H9 (cell line): ENCODE data around the gene ITGBL1. TPM values are rescaled to one million over a fixed set of nuclear protein-coding genes. Genes with fewer than 3 reads are reported as not detected.

Experiments used
- DNase-seq: peaks from one replicate; pipeline ENCODE4 v3.0.0-alpha.2; 2017
- H2AFZ ChIP-seq: one replicate; pipeline ENCODE4 v1.6.1; 2013; ENCODE audit warnings: mild to moderate bottlenecking, low read length, control low read depth, moderate library complexity
- H2AK5ac ChIP-seq: 2 replicates; pipeline ENCODE4 v1.6.1; 2013; ENCODE audit warnings: low read length, control low read depth, mixed read lengths; ENCODE audit not compliant: insufficient read length
- H2BK120ac ChIP-seq: one replicate; pipeline ENCODE4 v1.6.1; 2013; ENCODE audit warnings: low read depth, mild to moderate bottlenecking, low read length, control low read depth, inconsistent platforms; ENCODE audit not compliant: poor library complexity, severe bottlenecking
- H2BK12ac ChIP-seq: 2 replicates; pipeline ENCODE4 v1.6.1; 2013; ENCODE audit warnings: low read length, control low read depth, mixed read lengths, low read depth; ENCODE audit not compliant: insufficient read length
- H2BK15ac ChIP-seq: 2 replicates; pipeline ENCODE4 v1.6.1; 2013; ENCODE audit warnings: low read depth, low read length, control low read depth
- H2BK20ac ChIP-seq: one replicate; pipeline ENCODE4 v1.6.1; 2013; ENCODE audit warnings: low read depth, mild to moderate bottlenecking, low read length, control low read depth, inconsistent platforms; ENCODE audit not compliant: poor library complexity, severe bottlenecking
- H2BK5ac ChIP-seq: 2 replicates; pipeline ENCODE4 v1.6.1; 2013; ENCODE audit warnings: low read length, control low read depth, mixed read lengths; ENCODE audit not compliant: insufficient read length
- H3K14ac ChIP-seq: 2 replicates; pipeline ENCODE4 v1.6.1; 2013; ENCODE audit warnings: low read length, control low read depth; ENCODE audit not compliant: insufficient read depth
- H3K18ac ChIP-seq: 2 replicates; pipeline ENCODE4 v1.6.1; 2013; ENCODE audit warnings: low read depth, mild to moderate bottlenecking, mixed read lengths, low read length, control low read depth; ENCODE audit not compliant: insufficient read length
- H3K23ac ChIP-seq: 2 replicates; pipeline ENCODE4 v1.6.1; 2013; ENCODE audit warnings: low read length, control low read depth, mixed read lengths, low read depth; ENCODE audit not compliant: insufficient read length
- H3K23me2 ChIP-seq: 2 replicates; pipeline ENCODE4 v1.6.1; 2013; ENCODE audit warnings: low read depth, mild to moderate bottlenecking, mixed read lengths, low read length, control low read depth; ENCODE audit not compliant: insufficient read length, poor library complexity, severe bottlenecking
- H3K27ac ChIP-seq: 2 replicates; pipeline ENCODE4 v1.5.1; 2013; ENCODE audit warnings: low read length, control low read depth, mixed read lengths, low read depth; ENCODE audit not compliant: insufficient read length
- H3K27me3 ChIP-seq: 2 replicates; pipeline ENCODE4 v1.6.1; 2013; ENCODE audit warnings: low read length, control low read depth, inconsistent platforms; ENCODE audit not compliant: insufficient read depth
- H3K4ac ChIP-seq: 2 replicates; pipeline ENCODE4 v1.6.1; 2013; ENCODE audit warnings: low read depth, mild to moderate bottlenecking, control low read depth, inconsistent platforms, low read length, moderate library complexity
- H3K4me1 ChIP-seq: 2 replicates; pipeline ENCODE4 v1.6.1; 2013; ENCODE audit warnings: low read length, control low read depth, inconsistent platforms; ENCODE audit not compliant: insufficient read depth
- H3K4me2 ChIP-seq: 2 replicates; pipeline ENCODE4 v1.6.1; 2013; ENCODE audit warnings: low read length, control low read depth, mixed read lengths; ENCODE audit not compliant: insufficient read length, insufficient read depth
- H3K56ac ChIP-seq: 2 replicates; pipeline ENCODE4 v1.6.1; 2013; ENCODE audit warnings: low read depth, mild to moderate bottlenecking, mixed read lengths, low read length, control low read depth; ENCODE audit not compliant: insufficient read length
- H3K79me1 ChIP-seq: 2 replicates; pipeline ENCODE4 v1.6.1; 2013; ENCODE audit warnings: low read depth, mild to moderate bottlenecking, moderate library complexity, low read length, control low read depth, inconsistent platforms; ENCODE audit not compliant: insufficient read depth, poor library complexity, severe bottlenecking
- H3K79me2 ChIP-seq: 2 replicates; pipeline ENCODE4 v1.6.1; 2013; ENCODE audit warnings: low read length, control low read depth, inconsistent platforms; ENCODE audit not compliant: insufficient read depth
- H3K9ac ChIP-seq: 2 replicates; pipeline ENCODE4 v1.6.1; 2013; ENCODE audit warnings: low read length, control low read depth, mixed read lengths; ENCODE audit not compliant: insufficient read length; ENCODE audit errors: extremely low read depth
- H3K9me3 ChIP-seq: one replicate; pipeline ENCODE4 v1.6.1; 2013; ENCODE audit warnings: low read depth, low read length, inconsistent platforms; ENCODE audit not compliant: control insufficient read depth
- H3T11ph ChIP-seq: one replicate; pipeline ENCODE4 v1.6.1; 2013; ENCODE audit warnings: mild to moderate bottlenecking, low read length, control low read depth, inconsistent platforms
- H4K20me1 ChIP-seq: one replicate; pipeline ENCODE4 v1.6.1; 2013; ENCODE audit not compliant: control insufficient read depth, insufficient read length, insufficient read depth
- H4K5ac ChIP-seq: 2 replicates; pipeline ENCODE4 v1.6.1; 2013; ENCODE audit warnings: low read depth, mild to moderate bottlenecking, mixed read lengths, low read length, control low read depth; ENCODE audit not compliant: insufficient read length
- H4K8ac ChIP-seq: replicated peaks from 2 replicates; pipeline ENCODE4 v1.6.1; 2013; ENCODE audit warnings: low read length, control low read depth, mixed read lengths, low read depth; ENCODE audit not compliant: insufficient read length
- H4K91ac ChIP-seq: 2 replicates; pipeline ENCODE4 v1.6.1; 2013; ENCODE audit warnings: low read depth, mild to moderate bottlenecking, moderate library complexity, mixed read lengths, low read length, control low read depth; ENCODE audit not compliant: insufficient read length
- H3K27ac Mint-ChIP-seq, 3 experiments: 2 replicates in 2 of 3; 3 replicates in 1 of 3; pipeline ENCODE4 v1.8.0; 2020 to 2021; ENCODE audit warnings: mixed read lengths in 3 of 3, mild to moderate bottlenecking in 1 of 3, moderate library complexity in 1 of 3
- H3K27me3 Mint-ChIP-seq: 2 replicates; pipeline ENCODE4 v1.8.0; 2021; ENCODE audit warnings: low read depth, mild to moderate bottlenecking, moderate library complexity, mixed read lengths
- H3K36me3 Mint-ChIP-seq, 3 experiments: 2 replicates in 2 of 3; 3 replicates in 1 of 3; pipeline ENCODE4 v1.8.0; 2020 to 2021; ENCODE audit warnings: low read depth in 3 of 3, mixed read lengths in 3 of 3; ENCODE audit not compliant: insufficient read depth in 1 of 3
- H3K4me1 Mint-ChIP-seq, 2 experiments: 2 replicates each; pipeline ENCODE4 v1.8.0; 2020; ENCODE audit warnings: mixed read lengths in 2 of 2
- H3K4me3 Mint-ChIP-seq, 2 experiments: 2 replicates in 1 of 2; 3 replicates in 1 of 2; pipeline ENCODE4 v1.8.0; 2020 to 2021; ENCODE audit warnings: mild to moderate bottlenecking in 2 of 2, mixed read lengths in 2 of 2, moderate library complexity in 1 of 2
- H3K9me3 Mint-ChIP-seq, 2 experiments: 2 replicates in 1 of 2; 3 replicates in 1 of 2; pipeline ENCODE4 v1.8.0; 2020; ENCODE audit warnings: mild to moderate bottlenecking in 2 of 2, mixed read lengths in 2 of 2, moderate library complexity in 1 of 2
- CTCF ChIP-seq: fragments of 200-600 bp; sonication (generic); conservative IDR thresholded peaks from 3 replicates; pipeline ENCODE4 v1.8.0; 2021; ENCODE audit warnings: antibody characterized with exemption, mild to moderate bottlenecking
- total RNA-seq: library from RNA; stranded (reverse); gene quantifications from 2 replicates; pipeline ENCODE4 v1.2.1, GENCODE V29; 2021

ITGBL1 gene
- total RNA-seq, 1 experiment from 2014 or later, result not detected

- Histone ChIP-seq H3K9ac (no peak overlapping the region), H3K4ac (no peak overlapping the region), H4K5ac (no peak overlapping the region), H3T11ph (no peak overlapping the region), H3K23me2 (no peaks in the 10 kb centered on the region), H3K4me1 (no peaks in the 10 kb centered on the region), H3K79me1 (no peaks in the 10 kb centered on the region), H3K23ac (no peak overlapping the region), H3K27ac (no peak overlapping the region), H2BK20ac (no peak overlapping the region), H4K91ac (no peak overlapping the region), H2AK5ac (no peak overlapping the region), H2AFZ (no peak overlapping the region), H3K4me2 (no peak overlapping the region), H2BK5ac (no peak overlapping the region), H3K27me3 (no peaks in the 10 kb centered on the region), H2BK12ac (no peak overlapping the region), H3K56ac (no peak overlapping the region), H2BK120ac (no peak overlapping the region), H3K14ac (no peak overlapping the region), H3K18ac (no peak overlapping the region), H4K8ac (no peak overlapping the region), H3K9me3 (no peaks in the 10 kb centered on the region), H2BK15ac (no peak overlapping the region), H3K79me2 (no peaks in the 10 kb centered on the region), H4K20me1 (no peaks in the 10 kb centered on the region)
- TF ChIP-seq CTCF, result no peak
- no peak for DNase-seq
- no peak overlapping the region for H3K27ac Mint-ChIP-seq
- no peaks in the 10 kb centered on the region for H3K27me3 Mint-ChIP-seq
- peaks cover 3 to 4% of the 10 kb centered on the region in 2 experiments; a peak in 3 of 4 replicates for H3K4me1 Mint-ChIP-seq
- H3K9me3 Mint-ChIP-seq, result no peaks in the 10 kb centered on the region
- no peaks in the 10 kb centered on the region for H3K36me3 Mint-ChIP-seq
- H3K4me3 Mint-ChIP-seq, result no peak overlapping the region
Observed at GRCh38 chr13:101490406-101491015, 38.0 kb downstream of the ITGBL1 start.
